Neural cell (in vitro differentiated cells): Measurements from ENCODE around the gene DDX54. TPM values are rescaled to one million over a fixed set of nuclear protein-coding genes. Genes with fewer than 3 reads are reported as not detected.

Source experiments
- H2AFZ ChIP-seq: fragments of 200-600, 300-800 bp; sonication (generic), shearing (Covaris generic); 2 replicates; pipeline ENCODE4 v1.6.0; 2014; ENCODE audit warnings: low read depth, mild to moderate bottlenecking, antibody characterized with exemption, low read length, moderate library complexity
- H3F3A ChIP-seq: fragments of 200-600 bp; shearing (Covaris generic); 2 replicates; pipeline ENCODE4 v1.6.1; 2016; ENCODE audit warnings: mild to moderate bottlenecking, moderate library complexity, mixed read lengths, antibody characterized with exemption, low read length; ENCODE audit not compliant: insufficient read depth, poor library complexity, severe bottlenecking
- H3K27ac ChIP-seq: fragments of 200-600, 300-800 bp; sonication (generic), shearing (Covaris generic); 2 replicates; pipeline ENCODE4 v1.5.1; 2014; ENCODE audit warnings: mild to moderate bottlenecking, low read length, moderate library complexity
- H3K27me3 ChIP-seq: fragments of 300-800, 200-600 bp; sonication (generic), shearing (Covaris generic); 2 replicates; pipeline ENCODE4 v1.6.0; 2014; ENCODE audit warnings: mild to moderate bottlenecking, low read depth, low read length, moderate library complexity; ENCODE audit not compliant: insufficient read depth
- H3K36me3 ChIP-seq: fragments of 300-800, 200-600 bp; sonication (generic), shearing (Covaris generic); 2 replicates; pipeline ENCODE4 v1.5.1; 2014; ENCODE audit warnings: mild to moderate bottlenecking, antibody characterized with exemption, low read length, moderate library complexity; ENCODE audit not compliant: insufficient read depth
- H3K4me2 ChIP-seq: fragments of 300-800, 200-600 bp; sonication (generic), shearing (Covaris generic); 2 replicates; pipeline ENCODE4 v1.6.0; 2014; ENCODE audit warnings: mild to moderate bottlenecking, low read length
- H3K4me3 ChIP-seq: fragments of 300-800, 200-600 bp; sonication (generic), shearing (Covaris generic); 2 replicates; pipeline ENCODE4 v1.5.1; 2014; ENCODE audit warnings: mild to moderate bottlenecking, low read length, moderate library complexity
- H3K79me2 ChIP-seq: fragments of 200-600 bp; shearing (Covaris generic); replicated peaks from 2 replicates; pipeline ENCODE4 v1.6.0; 2014; ENCODE audit warnings: mild to moderate bottlenecking, low read length, moderate library complexity; ENCODE audit not compliant: insufficient read depth
- H3K9ac ChIP-seq: fragments of 300-800, 200-600 bp; sonication (generic), shearing (Covaris generic); 2 replicates; pipeline ENCODE4 v1.6.1; 2016; ENCODE audit warnings: mild to moderate bottlenecking, low read length, mixed read lengths
- H3K9me2 ChIP-seq: fragments of 200-600 bp; shearing (Covaris generic); 2 replicates; pipeline ENCODE4 v1.6.1; 2016; ENCODE audit warnings: mild to moderate bottlenecking, low read length, mixed read lengths; ENCODE audit not compliant: insufficient read depth
- H3K9me3 ChIP-seq: fragments of 200-600, 300-800 bp; sonication (generic), shearing (Covaris generic); 2 replicates; pipeline ENCODE4 v1.6.1; 2016; ENCODE audit warnings: mild to moderate bottlenecking, mixed run types, low read length, moderate library complexity, mixed read lengths
- H4K20me1 ChIP-seq: fragments of 200-600 bp; shearing (Covaris generic); 2 replicates; pipeline ENCODE4 v1.6.1; 2016; ENCODE audit warnings: mild to moderate bottlenecking, mixed run types; ENCODE audit not compliant: insufficient read depth
- CTCF ChIP-seq: fragments of 450-650 bp; IDR thresholded peaks from 2 replicates; pipeline ENCODE4 v1.5.1; 2014; ENCODE audit warnings: antibody characterized with exemption, mild to moderate bottlenecking, moderate library complexity; ENCODE audit not compliant: poor library complexity, severe bottlenecking
- EP300 ChIP-seq: fragments of 450-650 bp; conservative IDR thresholded peaks from 2 replicates; pipeline ENCODE4 v1.6.1; 2014; ENCODE audit warnings: antibody characterized with exemption, mild to moderate bottlenecking, moderate library complexity; ENCODE audit not compliant: poor library complexity, severe bottlenecking
- EZH2 ChIP-seq: fragments of 200-600, 300-800 bp; shearing (Covaris generic), sonication (generic); IDR thresholded peaks from 2 replicates; pipeline ENCODE4 v1.6.1; 2014; ENCODE audit warnings: antibody characterized with exemption, low read length, borderline replicate concordance, mild to moderate bottlenecking; ENCODE audit not compliant: insufficient read depth, poor library complexity, severe bottlenecking
- MXI1 ChIP-seq: fragments of 450-650 bp; conservative IDR thresholded peaks from 2 replicates; pipeline ENCODE4 v1.6.1; 2014; ENCODE audit warnings: antibody characterized with exemption, mild to moderate bottlenecking; ENCODE audit not compliant: poor library complexity, severe bottlenecking
- POLR2AphosphoS5 ChIP-seq: IDR thresholded peaks from 2 replicates; pipeline ENCODE4 v1.6.1; 2012
- RAD21 ChIP-seq: fragments of 450-650 bp; conservative IDR thresholded peaks from 2 replicates; pipeline ENCODE4 v1.6.1; 2014; ENCODE audit warnings: antibody characterized with exemption, mild to moderate bottlenecking, moderate library complexity
- REST ChIP-seq: IDR thresholded peaks from 2 replicates; pipeline ENCODE4 v1.6.1; 2012; ENCODE audit warnings: borderline replicate concordance
- SMC3 ChIP-seq: fragments of 450-650 bp; conservative IDR thresholded peaks from 2 replicates; pipeline ENCODE4 v1.6.1; 2014; ENCODE audit warnings: antibody characterized with exemption, mild to moderate bottlenecking, moderate library complexity; ENCODE audit not compliant: poor library complexity
- TAF1 ChIP-seq: IDR thresholded peaks from 2 replicates; pipeline ENCODE4 v1.6.1; 2012; ENCODE audit warnings: low read depth
- polyA plus RNA-seq: library from polyadenylated mRNA; depleted of rRNA; stranded (reverse); fragments of >200 nt; gene quantifications from 2 replicates; pipeline ENCODE4 v1.2.3, GENCODE V29; 2014

The DDX54 gene
- polyA plus RNA-seq, 1 donor from 2014 or later: 63.3 TPM

- Histone ChIP-seq H3K27ac (no peak overlapping the region), H4K20me1 (no peaks in the 10 kb centered on the region), H3F3A (no peaks in the 10 kb centered on the region), H3K4me2 (peak overlapping the region; percentile 65), H3K4me3 (peak overlapping the region; percentile 74), H3K36me3 (no peaks in the 10 kb centered on the region), H3K27me3 (no peaks in the 10 kb centered on the region), H3K9ac (peak overlapping the region; percentile 58), H3K9me3 (no peaks in the 10 kb centered on the region), H3K9me2 (no peaks in the 10 kb centered on the region), H2AFZ (no peak overlapping the region), H3K79me2 (no peaks in the 10 kb centered on the region)
- TF ChIP-seq EP300 (no peak), POLR2AphosphoS5 (no peak), REST (no peak), RAD21 (no peak), SMC3 (no peak), CTCF (no peak), MXI1 (no peak), EZH2 (no peak), TAF1 (no peak)
Measured at GRCh38 chr12:113220593-113221180, 35.4 kb upstream of the DDX54 start.

GRCh38 chr12:113216027-113216426 is 30.7 kb upstream of the DDX54 start:
- Histone ChIP-seq H3K79me2 (no peaks in the 10 kb centered on the region), H2AFZ (no peak overlapping the region), H3K4me3 (no peak overlapping the region), H3K9me3 (no peaks in the 10 kb centered on the region), H3K9ac (no peak overlapping the region), H3K4me2 (no peak overlapping the region), H3K9me2 (no peaks in the 10 kb centered on the region), H3K27ac (no peak overlapping the region), H3F3A (no peaks in the 10 kb centered on the region), H3K27me3 (no peaks in the 10 kb centered on the region), H3K36me3 (no peaks in the 10 kb centered on the region), H4K20me1 (no peaks in the 10 kb centered on the region)
- TF ChIP-seq SMC3 (no peak), EZH2 (no peak), MXI1 (no peak), RAD21 (no peak), TAF1 (no peak), CTCF (no peak), REST (no peak), EP300 (no peak), POLR2AphosphoS5 (no peak)
